ENCODE measurements around the gene TRAF1.

TRAF1 gene

DNA sequence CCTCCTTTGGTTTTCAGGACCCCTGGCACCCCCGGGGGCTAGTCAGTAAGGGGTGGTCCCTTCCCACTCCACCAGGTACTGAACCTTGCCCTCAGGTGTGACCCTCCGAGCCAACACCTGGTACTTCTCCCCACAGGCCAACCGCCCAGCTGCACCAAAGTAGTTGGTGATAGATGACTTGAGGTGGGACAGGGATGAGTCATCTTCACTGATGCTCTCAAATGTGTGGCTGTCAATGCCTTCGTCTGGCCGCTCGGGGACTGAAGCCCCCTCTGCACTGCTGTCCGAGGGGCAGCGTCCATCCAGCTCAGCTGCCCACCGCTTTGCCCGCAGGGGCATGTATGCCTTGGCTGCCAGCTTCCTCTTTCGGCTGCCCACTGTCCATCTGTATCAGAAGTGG, 68.7 kb downstream of the TRAF1 start:
- Mint-ChIP-seq H3K27me3 (no peaks in the 10 kb centered on the region), H3K36me3 (ENCODE audit: low read depth) (peaks cover 99% of the 10 kb centered on the region), H3K4me1 (ENCODE audit: low read depth) (peaks cover 6% of the 10 kb centered on the region), H3K9me3 (no peaks in the 10 kb centered on the region), H3K4me3 (no peak overlapping the region), H3K27ac (peak overlapping the region; percentile 44)
- DNase-seq, result no peak

- H3K4me1 Mint-ChIP-seq (ENCODE audit: low read depth), result peaks cover 10% of the 10 kb centered on the region
- no peak for DNase-seq
- H3K9me3 Mint-ChIP-seq, result no peaks in the 10 kb centered on the region
- no peaks in the 10 kb centered on the region for H3K27me3 Mint-ChIP-seq
- H3K36me3 Mint-ChIP-seq (ENCODE audit: low read depth), result peaks cover 99% of the 10 kb centered on the region
- H3K4me3 Mint-ChIP-seq, result no peak overlapping the region
- peak overlapping the region; percentile 59 for H3K27ac Mint-ChIP-seq
These were observed 69.1 kb downstream of the TRAF1 start for GRCh38 chr9:120857481-120857880.

DNA sequence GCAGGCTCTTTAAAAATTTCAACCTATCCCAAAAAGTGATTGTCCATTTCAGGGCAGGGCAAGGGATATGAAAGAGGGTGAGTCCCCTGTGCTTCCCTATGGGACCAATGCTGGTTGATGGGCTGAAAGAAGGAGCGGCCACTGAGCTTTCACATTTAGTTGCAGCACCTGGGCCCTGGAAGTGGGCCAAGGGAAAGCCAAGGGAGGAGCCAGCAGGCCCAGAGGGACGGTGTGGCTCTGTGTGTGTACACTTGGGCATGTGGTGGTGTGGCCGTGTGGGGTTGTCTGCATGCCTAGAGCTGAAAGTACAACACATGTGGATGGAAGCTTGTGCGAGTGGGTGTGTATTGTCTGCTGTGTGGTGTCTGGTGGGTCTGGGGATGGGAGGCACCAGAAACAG, 69.9 kb downstream of the TRAF1 start:
- Mint-ChIP-seq H3K27ac (peak overlapping the region; percentile 37), H3K27me3 (no peaks in the 10 kb centered on the region), H3K9me3 (no peaks in the 10 kb centered on the region), H3K4me1 (ENCODE audit: low read depth) (peaks cover 10% of the 10 kb centered on the region), H3K4me3 (no peak overlapping the region), H3K36me3 (ENCODE audit: low read depth) (peaks cover 99% of the 10 kb centered on the region)
- DNase-seq, result no peak

DNA sequence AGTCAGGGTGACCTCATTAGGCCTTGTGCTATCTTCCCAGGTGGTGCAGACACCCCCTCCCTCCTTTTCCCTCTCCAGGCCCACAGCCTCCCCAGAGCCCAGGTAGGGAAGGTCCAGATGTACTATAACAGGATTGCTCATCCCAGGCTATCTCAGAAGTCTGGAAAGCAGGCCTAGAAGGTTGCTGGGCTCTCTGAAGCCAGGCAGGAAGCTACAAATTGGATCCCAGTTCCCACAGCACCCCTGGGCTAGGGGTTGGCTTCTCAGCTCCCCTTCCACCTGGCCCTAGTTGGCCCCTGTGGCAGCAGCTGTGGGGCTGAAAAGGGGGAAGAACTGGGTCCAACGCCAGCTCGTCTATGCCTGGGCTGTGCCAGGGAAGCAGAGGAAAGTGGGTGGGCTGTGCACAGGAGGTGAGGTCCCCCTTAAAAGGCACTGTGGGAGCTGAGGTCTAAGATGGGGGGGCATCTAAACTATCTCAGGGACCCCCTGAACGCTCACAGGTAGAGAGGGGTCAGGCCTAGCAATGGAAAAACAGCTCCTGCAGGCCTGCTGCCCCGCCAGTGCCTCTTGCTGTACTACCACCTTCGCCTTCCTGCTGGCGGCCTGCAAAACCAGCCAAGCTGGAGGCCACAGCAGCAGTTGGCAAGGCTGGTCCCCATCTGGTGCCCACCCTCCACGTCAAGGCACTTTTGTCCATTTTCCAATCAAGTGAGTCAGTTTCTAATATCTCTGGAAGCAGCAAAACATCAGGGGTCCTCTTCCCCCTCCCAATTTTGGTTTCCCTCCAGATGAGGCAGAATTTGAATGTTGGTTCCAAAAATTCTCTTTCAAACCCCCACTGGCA, 70.5 kb downstream of the TRAF1 start:
- H3K27me3 Mint-ChIP-seq, result no peaks in the 10 kb centered on the region
- peak overlapping the region; percentile 63 for H3K27ac Mint-ChIP-seq
- no peaks in the 10 kb centered on the region for H3K9me3 Mint-ChIP-seq
- no peak overlapping the region for H3K4me3 Mint-ChIP-seq
- peaks cover 99% of the 10 kb centered on the region for H3K36me3 Mint-ChIP-seq (ENCODE audit: low read depth)
- H3K4me1 Mint-ChIP-seq (ENCODE audit: low read depth), result peaks cover 14% of the 10 kb centered on the region
- no peak for DNase-seq

GRCh38 chr9:120854596-120855327, 71.8 kb downstream of the TRAF1 start:
- no peak for DNase-seq
- Mint-ChIP-seq H3K27me3 (no peaks in the 10 kb centered on the region), H3K4me1 (ENCODE audit: low read depth) (peaks cover 14% of the 10 kb centered on the region), H3K4me3 (no peak overlapping the region), H3K27ac (peak overlapping the region; percentile 15), H3K9me3 (no peaks in the 10 kb centered on the region), H3K36me3 (ENCODE audit: low read depth) (peaks cover 96% of the 10 kb centered on the region)

GRCh38 chr9:120853198-120853597, 73.4 kb downstream of the TRAF1 start:
- no peak for DNase-seq
- H3K27ac Mint-ChIP-seq, result peak overlapping the region; percentile 33
- no peaks in the 10 kb centered on the region for H3K27me3 Mint-ChIP-seq
- peaks cover 91% of the 10 kb centered on the region for H3K36me3 Mint-ChIP-seq (ENCODE audit: low read depth)
- peaks cover 23% of the 10 kb centered on the region for H3K4me1 Mint-ChIP-seq (ENCODE audit: low read depth)
- H3K9me3 Mint-ChIP-seq, result no peaks in the 10 kb centered on the region
- H3K4me3 Mint-ChIP-seq, result no peak overlapping the region

Measured in activated T-cell treated with anti-CD3 and anti-CD28 coated beads, Interleukin-2, amount 50 U/mL, for 24 hours (primary cell).